ENCODE results near the gene ARID5B.

DNA sequence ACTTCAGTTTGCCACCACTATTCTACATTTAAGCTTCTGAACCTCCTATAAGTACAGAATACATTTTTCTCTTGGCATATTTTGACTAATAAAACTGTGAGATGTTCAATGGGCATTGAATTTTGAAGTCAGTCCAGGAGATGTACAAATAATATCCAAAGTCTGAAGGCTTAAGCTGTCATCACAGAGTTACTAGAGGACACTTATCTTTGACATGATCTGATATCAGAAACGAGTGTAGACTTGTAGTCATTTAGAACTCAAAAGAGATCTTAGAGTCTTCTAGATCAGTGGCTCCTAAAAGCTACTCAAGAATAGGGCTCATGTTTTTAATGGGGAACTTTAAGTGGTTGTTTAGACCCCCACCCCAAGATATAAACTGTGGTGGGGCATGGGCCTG is 160.5 kb downstream of the ARID5B start:
- TF ChIP-seq, protein P1, sequence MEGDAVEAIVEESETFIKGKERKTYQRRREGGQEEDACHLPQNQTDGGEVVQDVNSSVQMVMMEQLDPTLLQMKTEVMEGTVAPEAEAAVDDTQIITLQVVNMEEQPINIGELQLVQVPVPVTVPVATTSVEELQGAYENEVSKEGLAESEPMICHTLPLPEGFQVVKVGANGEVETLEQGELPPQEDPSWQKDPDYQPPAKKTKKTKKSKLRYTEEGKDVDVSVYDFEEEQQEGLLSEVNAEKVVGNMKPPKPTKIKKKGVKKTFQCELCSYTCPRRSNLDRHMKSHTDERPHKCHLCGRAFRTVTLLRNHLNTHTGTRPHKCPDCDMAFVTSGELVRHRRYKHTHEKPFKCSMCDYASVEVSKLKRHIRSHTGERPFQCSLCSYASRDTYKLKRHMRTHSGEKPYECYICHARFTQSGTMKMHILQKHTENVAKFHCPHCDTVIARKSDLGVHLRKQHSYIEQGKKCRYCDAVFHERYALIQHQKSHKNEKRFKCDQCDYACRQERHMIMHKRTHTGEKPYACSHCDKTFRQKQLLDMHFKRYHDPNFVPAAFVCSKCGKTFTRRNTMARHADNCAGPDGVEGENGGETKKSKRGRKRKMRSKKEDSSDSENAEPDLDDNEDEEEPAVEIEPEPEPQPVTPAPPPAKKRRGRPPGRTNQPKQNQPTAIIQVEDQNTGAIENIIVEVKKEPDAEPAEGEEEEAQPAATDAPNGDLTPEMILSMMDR (IDR thresholded peaks at IDR 0.05; ENCODE audit: extremely low read depth in 1 of 2, insufficient read depth in 1 of 2, low read depth in 1 of 2, low read length in 2 of 2), result no peak
- no peak for TF ChIP-seq POLR2AphosphoS5 (IDR thresholded peaks at IDR 0.05; ENCODE audit: insufficient read depth, low read depth, low read length)
- TF ChIP-seq JUN (IDR thresholded peaks at IDR 0.05; ENCODE audit: borderline replicate concordance, insufficient read depth, insufficient read length, low read depth), result no peak

Data from endothelial cell of umbilical vein (primary cell).